GM23248 (cell line): ENCODE data around the gene TIMD4.

Experiments
- EZH2 ChIP-seq: fragments of 200-600 bp; sonication (generic); IDR thresholded peaks from 2 replicates; pipeline ENCODE4 v1.6.1; 2018; ENCODE audit warnings: antibody characterized with exemption, mild to moderate bottlenecking; ENCODE audit not compliant: insufficient read depth, poor library complexity, severe bottlenecking
- EZH2phosphoT487 ChIP-seq: fragments of 200-600 bp; sonication (generic); IDR thresholded peaks from 2 replicates; pipeline ENCODE4 v1.6.1; 2018; ENCODE audit warnings: antibody characterized with exemption, moderate library complexity, mild to moderate bottlenecking, low read depth; ENCODE audit not compliant: insufficient read depth

DNA sequence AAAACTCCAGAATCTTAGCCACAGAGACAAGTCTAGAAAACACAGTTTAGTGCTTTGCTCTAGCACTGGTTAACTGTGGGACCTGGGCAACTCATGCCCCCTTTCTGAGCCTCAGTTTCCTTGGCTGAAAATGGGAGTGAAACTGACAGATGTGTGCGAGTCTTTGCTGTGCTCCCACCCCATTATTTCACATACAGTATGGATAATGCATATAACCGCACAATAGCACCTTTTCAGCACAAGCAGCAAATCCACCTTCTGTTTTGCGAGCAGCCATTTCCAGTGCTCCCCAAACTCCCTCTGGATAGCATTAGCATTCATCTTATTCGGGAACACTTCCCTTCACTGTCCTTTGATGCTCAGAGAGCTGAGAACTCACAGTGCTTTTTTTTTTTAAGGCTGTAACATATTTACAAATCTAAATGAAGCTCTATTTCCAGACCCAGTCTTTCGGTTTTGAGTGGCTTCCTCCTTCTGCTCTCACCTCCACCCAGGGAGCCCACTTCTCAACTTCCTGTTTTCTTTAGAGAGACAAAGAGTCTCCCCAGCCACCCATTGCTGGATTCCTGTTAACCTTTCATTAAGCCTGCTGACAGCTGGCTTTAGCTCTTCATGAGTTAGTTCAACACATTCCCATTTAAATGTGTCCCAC is 49.2 kb downstream of the TIMD4 start:
- TF ChIP-seq EZH2phosphoT487 (no peak), EZH2 (no peak)
